ENCODE results near the gene FAM13B. TPM values are rescaled to one million over a fixed set of nuclear protein-coding genes. Genes with fewer than 3 reads are reported as not detected.
"Not testable (repeated sequence)": the region's sequence is repeated elsewhere in the genome, so short reads cannot be mapped to it uniquely, and the experiment has no call there.

Gene FAM13B
- total and polyA plus RNA-seq, 7 donors = 4.2 to 9.4 (median 7.8) TPM

- no peaks in the 10 kb centered on the region for H3K9me3 ChIP-seq
- H3K27ac ChIP-seq = no peak overlapping the region
- TF ChIP-seq CTCF (IDR thresholded peaks at IDR 0.05) = no peak
- H3K36me3 ChIP-seq (ENCODE audit: insufficient read depth in 1 of 2, low read depth in 1 of 2) = no peaks in the 10 kb centered on the region
- DNase-seq = no peak
- H3K4me1 ChIP-seq = peaks cover 54% of the 10 kb centered on the region
- ATAC-seq = no peak
- no peak overlapping the region for H3K4me3 ChIP-seq
- intact Hi-C loops (cut with DNase I) = no loop called here
- no peaks in the 10 kb centered on the region for H3K27me3 ChIP-seq (ENCODE audit: insufficient read depth in 3 of 3, low read length in 2 of 3)
- 55 to 68% (median 60%) methylated on average over 2 of the region's 2 CpGs for WGBS, 3 donors
Measured at GRCh38 chr5:138029501-138029900, 3.4 kb downstream of the FAM13B start.

DNA sequence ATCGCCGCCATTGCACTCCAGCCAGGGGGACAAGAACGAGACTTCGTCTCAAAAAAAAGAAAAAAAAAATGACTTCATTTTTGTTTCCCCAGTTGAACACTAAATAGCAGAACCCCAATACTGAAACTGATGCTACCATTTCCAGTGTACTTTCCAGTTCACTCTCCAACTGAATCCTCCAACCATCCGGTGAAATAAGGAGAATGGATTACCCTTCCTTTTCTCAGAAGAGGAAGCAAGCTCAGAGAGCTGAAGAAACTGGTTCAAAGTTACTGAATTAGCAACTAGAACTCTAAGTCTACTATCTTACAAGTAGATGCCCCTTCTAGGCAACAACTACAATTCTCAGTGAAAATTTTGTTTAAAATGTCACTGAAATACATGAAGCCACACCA, 3.9 kb downstream of the FAM13B start:
- no peaks in the 10 kb centered on the region for H3K36me3 ChIP-seq (ENCODE audit: insufficient read depth in 1 of 2, low read depth in 1 of 2)
- no peaks in the 10 kb centered on the region for H3K9me3 ChIP-seq
- H3K4me3 ChIP-seq = no peak overlapping the region
- H3K27ac ChIP-seq = no peak overlapping the region
- H3K4me1 ChIP-seq = peaks cover 53% of the 10 kb centered on the region
- H3K27me3 ChIP-seq (ENCODE audit: insufficient read depth in 3 of 3, low read length in 2 of 3) = no peaks in the 10 kb centered on the region
- DNase-seq (no peak), ATAC-seq (no peak)
- 87 to 93% (median 92%) methylated on average over 5 of the region's 5 CpGs for WGBS, 3 donors
- TF ChIP-seq CTCF (IDR thresholded peaks at IDR 0.05) = no peak
- intact Hi-C loops (cut with DNase I) = no loop called here

DNA sequence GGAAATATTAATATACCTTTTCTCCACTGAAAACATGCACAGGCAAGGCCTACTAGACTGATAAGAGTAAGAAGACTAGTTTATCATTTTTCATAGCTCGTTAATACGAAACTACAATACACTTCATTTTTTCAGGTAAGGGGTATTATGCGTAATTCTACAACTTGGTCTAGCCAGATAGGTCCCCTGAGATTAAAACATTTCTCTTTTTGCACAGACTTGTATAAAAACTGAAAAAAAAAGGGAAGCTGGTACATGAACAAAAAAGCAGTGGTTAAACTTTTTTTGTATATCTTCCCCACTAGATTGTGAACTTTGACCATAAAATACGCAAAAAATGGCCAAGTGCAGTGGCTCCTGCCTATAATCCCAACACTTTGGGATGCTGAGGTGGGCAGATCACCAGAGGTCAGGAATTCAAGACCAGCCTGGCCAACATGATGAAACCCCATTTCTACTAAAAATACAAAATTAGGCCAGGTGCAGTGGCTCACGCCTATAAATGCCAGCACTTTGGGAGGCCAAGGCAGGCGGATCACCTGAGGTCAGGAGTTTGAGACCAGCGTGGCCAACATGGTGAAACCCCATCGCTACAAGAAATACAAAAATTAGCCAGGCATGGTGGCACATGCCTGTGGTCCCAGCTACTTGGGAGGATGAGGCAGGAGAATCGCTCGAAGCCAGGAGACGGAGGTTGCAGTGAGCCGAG, 4.5 kb downstream of the FAM13B start:
- ATAC-seq; H3K4me3 ChIP-seq; H3K9me3 ChIP-seq; intact Hi-C loops (cut with DNase I); H3K36me3 ChIP-seq (ENCODE audit: insufficient read depth in 1 of 2, low read depth in 1 of 2); H3K27me3 ChIP-seq (ENCODE audit: insufficient read depth in 3 of 3, low read length in 2 of 3); H3K27ac ChIP-seq; DNase-seq: not testable (repeated sequence)
- 90 to 94% (median 91%) methylated on average over 12 of the region's 12 CpGs for WGBS, 3 donors
- peaks cover 54% of the 10 kb centered on the region for H3K4me1 ChIP-seq

DNA sequence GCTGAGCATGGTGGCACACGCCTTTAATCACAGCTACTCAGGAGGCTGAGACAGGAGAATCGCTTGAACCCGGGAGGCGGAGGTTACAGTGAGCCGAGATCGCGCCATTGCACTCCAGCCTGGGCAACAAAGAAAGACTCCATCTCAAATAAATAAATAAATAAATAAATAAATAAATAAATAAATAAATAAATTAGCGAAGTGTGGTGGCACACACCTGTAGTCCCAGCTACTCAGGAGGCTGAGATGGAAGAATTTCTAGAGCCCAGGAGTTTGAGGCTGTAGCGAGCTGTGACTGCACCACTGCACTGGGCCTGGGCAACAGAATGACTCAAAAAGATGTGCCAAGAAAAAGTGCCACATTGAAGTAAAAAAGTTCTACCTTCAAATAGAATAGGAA, 6.1 kb downstream of the FAM13B start:
- H3K4me3 ChIP-seq; H3K36me3 ChIP-seq (ENCODE audit: insufficient read depth in 1 of 2, low read depth in 1 of 2); H3K27ac ChIP-seq; H3K9me3 ChIP-seq; intact Hi-C loops (cut with DNase I); DNase-seq; H3K27me3 ChIP-seq (ENCODE audit: insufficient read depth in 3 of 3, low read length in 2 of 3); ATAC-seq: not testable (repeated sequence)
- 96 to 99% (median 98%) methylated on average over 9 of the region's 9 CpGs for WGBS, 3 donors
- H3K4me1 ChIP-seq = peaks cover 52% of the 10 kb centered on the region

DNA sequence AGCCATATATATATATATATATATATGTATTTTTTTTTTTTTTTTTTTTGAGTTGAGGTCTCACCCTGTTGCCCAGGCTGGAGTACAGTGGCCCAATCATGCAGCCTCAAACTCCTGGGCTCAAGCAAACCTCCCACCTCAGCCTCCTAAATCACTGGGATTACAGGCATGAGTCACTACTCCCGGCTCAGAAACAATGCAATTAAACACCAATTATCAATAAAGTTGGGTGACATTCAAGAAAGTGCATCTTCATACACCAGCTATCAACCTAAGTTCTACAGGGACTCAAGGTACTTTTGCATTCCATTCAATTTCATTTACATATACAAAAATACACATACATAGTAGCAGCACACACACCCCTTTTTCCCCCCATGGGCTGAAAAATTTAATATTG, 7.6 kb downstream of the FAM13B start:
- H3K36me3 ChIP-seq (ENCODE audit: insufficient read depth in 1 of 2, low read depth in 1 of 2) = peaks cover 0 to 5% of the 10 kb centered on the region in 2 donors
- TF ChIP-seq CTCF (IDR thresholded peaks at IDR 0.05) = no peak
- intact Hi-C loops (cut with DNase I) = no loop called here
- no peaks in the 10 kb centered on the region for H3K9me3 ChIP-seq
- H3K4me3 ChIP-seq = no peak overlapping the region
- DNase-seq (no peak), ATAC-seq (no peak)
- peaks cover 44% of the 10 kb centered on the region for H3K4me1 ChIP-seq
- 62 to 89% (median 82%) methylated on average over 1 of the region's 1 CpG for WGBS, 3 donors
- no peaks in the 10 kb centered on the region for H3K27me3 ChIP-seq (ENCODE audit: insufficient read depth in 3 of 3, low read length in 2 of 3)
- H3K27ac ChIP-seq = no peak overlapping the region

- no peak for TF ChIP-seq CTCF (IDR thresholded peaks at IDR 0.05)
- DNase-seq = no peak
Measured at GRCh38 chr5:138024117-138024516, 8.8 kb downstream of the FAM13B start.

More at GRCh38 chr5:138024117-138024516, 8.8 kb downstream of the FAM13B start:
- Histone ChIP-seq H3K27me3 (ENCODE audit: insufficient read depth in 3 of 3, low read length in 2 of 3) (no peaks in the 10 kb centered on the region), H3K36me3 (ENCODE audit: insufficient read depth in 1 of 2, low read depth in 1 of 2) (peaks cover 0 to 16% of the 10 kb centered on the region in 2 donors), H3K9me3 (no peaks in the 10 kb centered on the region), H3K4me3 (no peak overlapping the region), H3K4me1 (peaks cover 32% of the 10 kb centered on the region), H3K27ac (no peak overlapping the region)
- peak in 3 of 4 donors; percentile 42 to 69 (median 53) for ATAC-seq
- intact Hi-C loops (cut with DNase I) = no loop called here

Data from psoas muscle (tissue), 8 donors.